IMR-90 (cell line): ENCODE results near the gene RAB40C. TPM values are rescaled to one million over a fixed set of nuclear protein-coding genes. Genes with fewer than 3 reads are reported as not detected.
"Not testable (repeated sequence)": the region's sequence is repeated elsewhere in the genome, so short reads cannot be mapped to it uniquely, and the experiment has no call there.

ENCODE experiments used
- ATAC-seq: fragments of 200-7000 bp; cut with Tn5 transposase; 2 replicates; pipeline ENCODE4 v1.9.1; 2020; ENCODE audit warnings: low read depth, mild to moderate bottlenecking, moderate library complexity
- BruUV-seq: library from RNA; stranded (reverse); fragments of 400-500 nt; replicated peaks from 2 replicates; lab custom pipeline; 2021; lab: Mats Ljungman, UMichigan
- CTCF ChIA-PET: fragments of 300-600 bp; formaldehyde crosslinking; extraction: SDS; loops from one replicate; lab custom pipeline; 2021; ENCODE audit warnings: antibody characterized with exemption; lab: Yijun Ruan, JAX
- POLR2A ChIA-PET: fragments of 300-600 bp; sonication (Branson Sonifier 250); formaldehyde crosslinking; loops from one replicate; lab custom pipeline; 2022; ENCODE audit warnings: antibody characterized with exemption; ENCODE audit not compliant: unreplicated experiment; lab: Charles Lee
- DNase-seq: peaks from one replicate; pipeline ENCODE4 v3.0.0; 2013
- H2AFZ ChIP-seq: replicated peaks from 2 replicates; pipeline ENCODE3; 2013; ENCODE audit warnings: low read length, mild to moderate bottlenecking; ENCODE audit not compliant: poor library complexity
- H2AK5ac ChIP-seq: 2 replicates; pipeline ENCODE4 v1.6.1; 2013; ENCODE audit warnings: low read depth, low read length, inconsistent platforms
- H2AK9ac ChIP-seq: replicated peaks from 2 replicates; pipeline ENCODE3; 2013; ENCODE audit warnings: mild to moderate bottlenecking, low read depth, low read length, moderate library complexity; ENCODE audit not compliant: poor library complexity
- H2BK120ac ChIP-seq: 2 replicates; pipeline ENCODE4 v1.6.1; 2013; ENCODE audit warnings: low read depth, low read length, inconsistent platforms
- H2BK15ac ChIP-seq: 3 replicates; pipeline ENCODE4 v1.6.1; 2013; ENCODE audit warnings: low read depth, low read length, inconsistent platforms
- H2BK20ac ChIP-seq: 2 replicates; pipeline ENCODE4 v1.6.1; 2013; ENCODE audit warnings: low read depth, mild to moderate bottlenecking, inconsistent platforms, low read length, moderate library complexity
- H2BK5ac ChIP-seq: 2 replicates; pipeline ENCODE4 v1.6.1; 2013; ENCODE audit warnings: mild to moderate bottlenecking, low read depth, low read length, inconsistent platforms; ENCODE audit not compliant: poor library complexity, severe bottlenecking
- H3K14ac ChIP-seq: replicated peaks from 2 replicates; pipeline ENCODE4 v1.6.1; 2013; ENCODE audit warnings: low read depth, low read length, inconsistent platforms
- H3K18ac ChIP-seq: 2 replicates; pipeline ENCODE4 v1.6.1; 2013; ENCODE audit warnings: low read depth, low read length, control low read depth
- H3K23ac ChIP-seq: 2 replicates; pipeline ENCODE4 v1.6.1; 2013; ENCODE audit warnings: low read depth, low read length, inconsistent platforms
- H3K27ac ChIP-seq: 2 replicates; pipeline ENCODE4 v1.5.1; 2013; ENCODE audit warnings: mild to moderate bottlenecking, control low read depth, low read length; ENCODE audit not compliant: insufficient read depth
- H3K27me3 ChIP-seq: 2 replicates; pipeline ENCODE4 v1.6.1; 2013; ENCODE audit warnings: low read length; ENCODE audit not compliant: control insufficient read depth, insufficient read depth
- H3K36me3 ChIP-seq: 2 replicates; pipeline ENCODE4 v1.6.1; 2013; ENCODE audit warnings: low read length, mixed read lengths; ENCODE audit not compliant: control insufficient read depth, insufficient read depth
- H3K4ac ChIP-seq: 2 replicates; pipeline ENCODE4 v1.6.1; 2013; ENCODE audit warnings: low read depth, low read length, inconsistent platforms
- H3K4me1 ChIP-seq: 2 replicates; pipeline ENCODE4 v1.6.1; 2013; ENCODE audit warnings: low read length, mixed read lengths; ENCODE audit not compliant: control insufficient read depth, insufficient read depth
- H3K4me2 ChIP-seq: 2 replicates; pipeline ENCODE4 v1.6.1; 2013; ENCODE audit warnings: low read depth, mild to moderate bottlenecking, control low read depth, low read length, moderate library complexity
- H3K4me3 ChIP-seq: 2 replicates; pipeline ENCODE4 v1.5.1; 2013; ENCODE audit warnings: low read depth, mild to moderate bottlenecking, control low read depth, low read length, moderate library complexity; ENCODE audit not compliant: insufficient read depth
- H3K56ac ChIP-seq: 2 replicates; pipeline ENCODE4 v1.6.1; 2013; ENCODE audit warnings: low read length, inconsistent platforms; ENCODE audit not compliant: insufficient read depth; ENCODE audit errors: extremely low read depth
- H3K79me1 ChIP-seq, 2 experiments: 2 replicates each; pipeline ENCODE4 v1.6.1; 2013; ENCODE audit warnings: low read length in 2 of 2, inconsistent platforms in 1 of 2, low read depth in 1 of 2
- H3K9ac ChIP-seq: 2 replicates; pipeline ENCODE4 v1.6.1; 2013; ENCODE audit warnings: low read depth, low read length, control low read depth
- H3K9me1 ChIP-seq: 2 replicates; pipeline ENCODE4 v1.6.1; 2013; ENCODE audit warnings: low read length, inconsistent platforms; ENCODE audit not compliant: insufficient read depth
- H3K9me3 ChIP-seq: 2 replicates; pipeline ENCODE4 v1.6.1; 2013; ENCODE audit warnings: low read length; ENCODE audit not compliant: control insufficient read depth, insufficient read depth
- H4K20me1 ChIP-seq: 2 replicates; pipeline ENCODE4 v1.6.1; 2013; ENCODE audit warnings: low read length, inconsistent platforms; ENCODE audit not compliant: insufficient read depth
- H4K5ac ChIP-seq: 2 replicates; pipeline ENCODE4 v1.6.1; 2013; ENCODE audit warnings: mild to moderate bottlenecking, low read depth, low read length, control low read depth
- H4K8ac ChIP-seq, 2 experiments: 2 replicates each; pipeline ENCODE4 v1.6.1; 2013; ENCODE audit warnings: low read depth in 2 of 2, low read length in 2 of 2, control low read depth in 1 of 2, inconsistent platforms in 1 of 2
- H4K91ac ChIP-seq: 2 replicates; pipeline ENCODE4 v1.6.1; 2013; ENCODE audit warnings: low read depth, low read length, inconsistent platforms; ENCODE audit not compliant: insufficient read depth
- WGBS, 2 experiments: methylation state at CpG; one replicate each; pipeline versions ENCODE4 v1.1.5 to v1.1.7; 2013; ENCODE audit warnings: missing lambda C conversion rate in 2 of 2; ENCODE audit not compliant: insufficient read length in 1 of 2; ENCODE audit errors: extremely low coverage in 2 of 2; 5-methylcytosine and 5-hydroxymethylcytosine counted together
- dilution Hi-C: fragments of 300-500 bp; cut with HindIII; formaldehyde crosslinking; loops from one replicate; pipeline ENCODE4 v1.14.3; 2018; ENCODE audit warnings: low sequenced_read_pairs; ENCODE audit not compliant: unreplicated experiment
- in situ Hi-C: fragments of 300-500 bp; cut with MboI; formaldehyde crosslinking; loops from 3 replicates; pipeline ENCODE4 v1.14.3; 2019; ENCODE audit warnings: low sequenced_read_pairs, inconsistent platforms, mixed read lengths
- intact Hi-C: fragments of 100-400 bp; cut with micrococcal nuclease; formaldehyde crosslinking; loops from 2 replicates; pipeline ENCODE4 v1.10.0; 2022
- polyA plus RNA-seq, 3 experiments: library from polyadenylated mRNA; depleted of rRNA; stranded (reverse); fragments of >200 nt; gene quantifications; 2 replicates each; pipeline ENCODE4 v1.2.3, GENCODE V29; 2012; ENCODE audit warnings: low replicate concordance in 1 of 3
- total RNA-seq: library from RNA; depleted of rRNA; stranded (reverse); fragments of >200 nt; gene quantifications from 2 replicates; pipeline ENCODE4 v1.2.3, GENCODE V29; 2012

Gene RAB40C
- total and polyA plus RNA-seq, 2 of the 4 experiments (the other 2 are of a cell fraction), result 6.8 to 13.7 TPM

DNA sequence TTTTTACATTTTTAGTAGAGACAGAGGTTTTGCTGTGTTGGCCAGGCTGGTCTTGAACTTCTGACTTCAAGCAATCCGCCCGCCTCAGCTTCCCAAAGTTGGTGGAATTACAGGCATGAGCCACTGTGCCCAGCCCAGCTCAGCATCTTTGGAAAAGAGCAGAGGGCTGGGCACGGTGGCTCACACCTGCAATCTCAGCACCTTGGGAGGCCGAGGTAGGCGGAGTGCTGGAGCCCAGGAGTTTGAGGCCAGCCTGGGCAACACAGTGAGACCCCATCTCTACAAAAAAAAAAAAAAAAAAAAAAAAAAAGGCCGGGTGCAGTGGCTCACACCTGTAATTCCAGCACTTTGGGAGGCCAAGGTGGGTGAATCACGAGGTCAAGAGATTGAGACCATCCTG lies 7.8 kb downstream of the RAB40C start:
- H3K9me3 ChIP-seq, H3K9me1 ChIP-seq, H3K4me1 ChIP-seq, H4K8ac ChIP-seq, BruUV-seq, H4K91ac ChIP-seq, H2BK120ac ChIP-seq, H3K4me2 ChIP-seq, H3K27ac ChIP-seq, DNase-seq, H2AK9ac ChIP-seq, H3K14ac ChIP-seq, H2BK5ac ChIP-seq, H3K56ac ChIP-seq, H3K4me3 ChIP-seq, dilution Hi-C loops, ATAC-seq, intact Hi-C loops, H3K9ac ChIP-seq, H2BK20ac ChIP-seq, in situ Hi-C loops, H4K5ac ChIP-seq, H3K4ac ChIP-seq, H2AFZ ChIP-seq, H2BK15ac ChIP-seq, H3K23ac ChIP-seq, POLR2A ChIA-PET, H3K27me3 ChIP-seq, H3K36me3 ChIP-seq, H2AK5ac ChIP-seq, CTCF ChIA-PET, H3K18ac ChIP-seq: not testable (repeated sequence)
- Histone ChIP-seq H3K79me1 (peaks cover 21 to 83% of the 10 kb centered on the region in 2 experiments), H4K20me1 (peaks cover 41% of the 10 kb centered on the region)
- no CpG with 5 or more reads among the region's 7 CpGs for WGBS, 2 experiments
